SIG-M5 treated with dmso at 0.1 percent for 504 hours (cell line): ENCODE results near the gene NDUFS1.
"Not testable (repeated sequence)": the region's sequence is repeated elsewhere in the genome, so short reads cannot be mapped to it uniquely, and the experiment has no call there.

Source experiments
- DNase-seq: peaks from one replicate; lab custom pipeline; 2025; ENCODE audit not compliant: unreplicated experiment; lab: John Stamatoyannopoulos, UW

Gene NDUFS1

GRCh38 chr2:206159346-206160124, at the start of gene NDUFS1, which contains the start of gene EEF1B2:
TSS of gene NDUFS1 (minus strand) at chr2:206159444. CDS start at chr2:206153678, 5,766 bp downstream.
TSS of gene EEF1B2 (plus strand) at chr2:206159895. CDS start at chr2:206159980, 85 bp downstream.
- peak; percentile 98 for DNase-seq

- DNase-seq, result no peak
Observed at GRCh38 chr2:206208900-206209299, 49.7 kb upstream of the NDUFS1 start.

DNA sequence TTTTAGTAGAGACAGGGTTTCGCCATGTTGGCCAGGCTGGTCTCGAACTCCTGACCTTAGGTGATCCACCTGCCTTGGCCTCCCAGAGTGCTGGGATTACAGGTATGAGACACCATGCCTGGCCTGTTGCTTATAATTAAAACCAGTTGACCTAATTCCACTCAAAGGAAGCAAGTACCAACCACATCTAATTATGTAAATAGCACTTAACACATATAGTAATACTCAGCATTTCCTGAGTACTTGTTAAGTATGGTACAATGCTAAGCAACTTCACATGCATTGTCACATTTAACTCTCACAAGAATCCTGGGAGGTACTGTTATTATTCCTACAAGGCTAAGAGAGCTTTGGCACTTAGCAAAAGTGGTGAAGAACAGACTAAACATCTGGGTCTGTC, 48.1 kb upstream of the NDUFS1 start:
- DNase-seq, result not testable (repeated sequence)

- DNase-seq, result no peak
Observed at GRCh38 chr2:206204710-206205109, 45.5 kb upstream of the NDUFS1 start.

DNA sequence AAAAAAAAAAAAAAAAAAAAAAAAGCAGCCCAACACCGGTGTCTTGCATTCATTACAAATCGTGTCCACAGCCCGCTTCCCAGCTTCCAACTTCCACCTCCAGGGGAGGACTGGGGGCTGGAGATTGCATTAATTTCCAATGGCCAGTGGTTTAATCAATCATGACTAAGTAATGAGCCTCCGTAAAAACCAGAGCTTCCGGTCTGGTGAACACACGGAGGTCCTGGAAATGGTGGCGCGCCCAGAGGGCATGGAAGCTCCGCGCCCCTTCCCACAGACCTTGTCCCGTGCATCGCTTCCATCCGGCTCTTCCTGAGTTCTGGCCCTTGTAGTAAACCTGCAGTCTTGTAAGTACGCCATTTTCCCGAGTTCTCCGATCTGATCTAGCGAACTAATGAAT, 44.1 kb upstream of the NDUFS1 start:
- no peak for DNase-seq

- DNase-seq, result no peak
Observed at GRCh38 chr2:206202446-206202845, 43.2 kb upstream of the NDUFS1 start.

GRCh38 chr2:206201075-206201848, 42.0 kb upstream of the NDUFS1 start:
- DNase-seq, result no peak

- DNase-seq, result no peak
Observed at GRCh38 chr2:206198677-206199076, 39.4 kb upstream of the NDUFS1 start.

DNA sequence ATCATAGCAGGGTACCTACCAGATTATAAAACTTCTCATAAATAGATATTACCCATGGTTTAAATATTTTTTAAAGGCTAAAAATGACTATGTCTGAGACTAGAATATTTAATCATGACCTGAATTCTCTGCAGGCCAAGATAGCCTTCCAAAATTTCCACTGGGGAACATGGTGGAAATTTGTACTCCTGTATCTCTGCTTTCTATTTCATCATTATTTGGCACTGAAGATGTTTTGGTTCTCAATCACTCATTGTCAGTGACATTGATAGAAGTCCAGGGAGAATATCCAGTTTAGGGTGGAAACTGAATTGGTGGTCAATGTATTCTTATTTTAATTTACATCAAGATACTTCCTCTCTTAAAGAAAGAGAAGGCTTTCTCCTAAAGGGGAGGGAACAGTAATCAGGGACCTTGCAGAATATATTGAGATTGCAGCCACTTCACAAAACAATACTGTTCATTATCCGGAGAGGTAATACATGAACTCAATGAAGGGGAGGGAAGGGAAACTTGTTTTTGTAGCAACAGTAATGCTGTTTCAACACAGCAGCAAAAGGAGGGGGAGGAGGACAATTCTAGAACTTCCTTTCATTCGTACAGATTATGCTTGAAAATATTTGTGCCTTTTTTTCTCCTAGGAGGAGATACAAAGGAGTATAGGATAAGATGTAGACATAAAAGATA, 34.6 kb upstream of the NDUFS1 start:
- DNase-seq, result peak; percentile 51

DNA sequence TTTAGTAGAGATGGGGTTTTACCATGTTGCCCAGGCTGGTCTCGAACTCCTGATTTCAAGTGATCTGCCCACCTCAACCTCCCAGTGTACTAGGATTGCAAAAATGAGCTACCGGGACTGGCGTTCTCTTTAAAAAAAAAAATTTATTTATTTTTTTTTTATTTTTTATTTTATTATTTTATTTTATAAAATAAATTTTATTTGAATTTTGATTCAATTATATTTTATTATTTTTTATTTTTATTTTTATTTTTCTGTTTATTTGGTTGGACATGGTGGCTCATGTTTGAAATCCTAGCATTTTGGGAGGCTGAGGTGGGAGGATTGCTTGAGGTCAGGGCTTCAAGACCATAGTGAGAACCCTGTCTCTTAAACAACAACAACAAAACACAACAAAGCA, 32.9 kb upstream of the NDUFS1 start:
- DNase-seq, result no peak

GRCh38 chr2:206190689-206191088, 31.4 kb upstream of the NDUFS1 start:
- DNase-seq, result no peak

DNA sequence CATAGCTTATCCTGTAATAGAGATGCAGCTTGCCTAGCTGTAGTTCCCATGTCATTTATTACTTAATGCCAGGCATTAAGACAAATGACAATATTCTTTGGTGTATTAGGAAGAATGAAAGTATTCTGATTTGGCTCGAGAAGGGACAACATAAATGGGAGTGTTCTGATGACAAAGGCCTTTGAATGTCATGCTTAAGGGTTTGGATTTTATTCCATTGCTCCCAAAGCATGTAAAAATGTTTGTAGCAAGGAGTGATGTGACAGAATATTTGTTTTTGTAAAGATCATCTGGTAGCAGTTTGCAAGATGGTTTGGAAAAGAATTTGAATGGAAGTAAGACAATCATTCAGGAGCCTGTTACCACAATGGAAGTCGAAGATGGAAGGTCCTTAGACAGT, 30.9 kb upstream of the NDUFS1 start:
- DNase-seq, result no peak

DNA sequence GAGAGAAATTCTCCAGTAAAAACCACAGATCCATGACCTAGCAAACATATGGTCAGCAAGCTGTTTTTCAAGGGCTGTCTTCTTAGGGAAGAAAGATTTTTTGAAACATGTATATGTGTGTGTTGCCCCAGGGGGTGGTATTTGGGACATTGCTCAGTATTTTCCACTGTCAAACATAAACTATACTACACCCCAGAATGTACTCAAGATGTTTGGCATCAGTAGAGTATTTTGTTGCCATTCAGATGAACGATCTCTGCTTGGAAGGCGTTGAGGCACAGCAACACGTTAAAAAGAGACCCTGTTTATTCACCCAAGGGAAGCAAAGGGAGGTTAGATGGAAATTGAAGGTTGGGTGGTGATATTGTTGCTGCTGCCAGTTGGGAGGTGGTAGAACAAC, 30.4 kb upstream of the NDUFS1 start:
- DNase-seq, result no peak

DNA sequence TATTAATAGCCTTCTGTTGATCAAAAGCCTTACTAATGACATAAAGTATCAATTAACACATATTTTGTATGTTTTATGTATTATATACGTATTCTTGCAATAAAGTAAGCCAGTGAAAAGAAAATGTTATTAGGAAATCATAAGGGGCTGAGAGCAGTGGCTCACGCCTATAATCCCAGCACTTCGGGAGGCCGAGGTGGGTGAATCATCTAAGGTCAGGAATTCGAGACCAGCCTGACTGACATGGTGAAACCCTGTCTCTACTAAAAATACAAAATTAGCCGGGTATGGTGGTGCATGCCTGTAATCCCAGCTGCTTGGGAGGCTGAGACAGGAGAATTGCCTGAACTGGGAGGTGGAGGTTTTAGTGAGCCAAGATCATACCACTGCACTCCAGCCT, 22.3 kb upstream of the NDUFS1 start:
- not testable (repeated sequence) for DNase-seq

DNA sequence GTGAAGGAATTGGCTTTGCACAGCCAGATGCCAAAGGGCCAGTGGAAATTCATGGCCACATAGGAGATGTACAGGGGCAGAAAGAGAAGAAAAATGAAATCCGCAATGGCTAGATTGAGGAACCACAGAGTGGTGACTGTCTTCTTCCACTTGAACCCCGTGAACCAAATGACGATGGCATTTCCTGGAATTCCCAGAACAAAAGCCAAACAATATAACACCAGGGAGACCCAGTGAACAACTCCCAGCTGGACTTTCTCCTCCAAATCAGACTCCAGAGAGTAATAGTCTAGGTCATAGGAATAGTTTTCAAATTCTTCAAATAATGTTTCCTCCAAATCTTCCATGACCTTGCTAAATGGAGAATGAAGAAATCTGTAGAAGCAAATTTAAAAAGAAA, 17.7 kb upstream of the NDUFS1 start:
- DNase-seq, result no peak

GRCh38 chr2:206176121-206176520, 16.9 kb upstream of the NDUFS1 start:
- DNase-seq, result no peak

DNA sequence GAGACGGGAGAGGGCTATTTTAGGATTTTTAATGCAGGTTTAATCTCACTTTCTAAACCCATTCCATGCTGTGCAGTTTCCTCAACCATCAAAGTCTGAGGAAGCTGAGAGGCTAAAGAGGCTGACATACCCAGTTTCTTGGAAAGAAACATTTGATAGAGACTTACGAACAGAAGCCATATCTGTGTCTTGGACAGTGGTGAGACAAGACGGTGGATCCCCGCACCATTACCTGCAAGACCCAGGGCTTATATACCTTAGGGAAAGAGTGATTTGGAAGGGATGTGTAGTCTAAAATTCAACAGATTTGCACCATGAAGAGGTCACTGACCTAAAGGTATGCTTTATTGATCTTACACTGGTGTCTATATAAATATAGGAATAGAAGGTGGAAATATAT, 13.9 kb upstream of the NDUFS1 start:
- no peak for DNase-seq

DNA sequence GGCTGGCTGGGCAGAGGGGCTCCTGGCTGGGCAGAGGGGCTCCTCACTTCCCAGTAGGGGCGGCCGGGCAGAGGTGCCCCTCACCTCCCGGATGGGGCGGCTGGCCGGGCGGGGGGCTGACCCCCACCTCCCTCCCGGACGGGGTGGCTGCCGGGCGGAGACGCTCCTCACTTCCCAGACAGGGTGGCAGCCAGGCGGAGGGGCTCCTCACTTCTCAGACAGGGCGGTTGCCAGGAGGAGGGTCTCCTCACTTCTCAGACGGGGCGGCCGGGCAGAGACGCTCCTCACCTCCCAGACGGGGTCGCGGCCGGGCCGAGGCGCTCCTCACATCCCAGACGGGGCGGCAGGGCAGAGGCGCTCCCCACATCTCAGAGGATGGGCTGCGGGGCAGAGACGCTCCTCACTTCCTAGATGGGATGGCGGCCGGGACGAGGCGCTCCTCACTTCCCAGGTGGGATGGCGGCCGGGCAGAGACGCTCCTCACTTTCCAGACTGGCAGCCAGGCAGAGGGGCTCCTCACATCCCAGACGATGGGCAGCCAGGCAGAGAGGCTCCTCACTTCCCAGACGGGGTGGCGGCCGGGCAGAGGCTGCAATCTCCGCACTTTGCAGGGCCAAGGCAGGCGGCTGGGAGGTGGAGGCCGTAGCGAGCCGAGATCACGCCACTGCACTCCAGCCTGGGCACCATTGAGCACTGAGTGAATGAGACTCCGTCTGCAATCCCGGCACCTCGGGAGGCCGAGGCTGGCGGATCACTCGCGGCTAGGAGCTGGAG, 12.6 kb upstream of the NDUFS1 start:
- not testable (repeated sequence) for DNase-seq

- not testable (repeated sequence) for DNase-seq
Observed at GRCh38 chr2:206168230-206168629, 9.0 kb upstream of the NDUFS1 start.

- peak; percentile 31 for DNase-seq
Observed at GRCh38 chr2:206164261-206164862, 5.1 kb upstream of the NDUFS1 start.
